Stimulated activated naive B cell treated with anti-CD40 and anti-IgM and Interleukin-4, amounts not matched to agents 10 μg/mL and 1 μg/mL and 100 μg/mL, for 72 hours (primary cell): ENCODE measurements around the gene PARM1.

Experiments
- ATAC-seq, 2 donors: fragments of 150-1000 bp; cut with Tn5 transposase; replicated peaks; 2 replicates each; pipeline ENCODE4 v1.10.0; 2021; ENCODE audit warnings: moderate library complexity in 1 of 2
- DNase-seq: peaks from one replicate; pipeline ENCODE4 v3.0.0; 2021
- H3K27ac Mint-ChIP-seq: one replicate; pipeline ENCODE4 v1.8.0; 2022; ENCODE audit warnings: mild to moderate bottlenecking, mixed read lengths
- H3K27me3 Mint-ChIP-seq, 2 donors: one replicate each; pipeline ENCODE4 v1.8.0; 2022; ENCODE audit warnings: mixed read lengths in 2 of 2
- H3K36me3 Mint-ChIP-seq, 2 donors: one replicate each; pipeline ENCODE4 v1.8.0; 2022; ENCODE audit warnings: mixed read lengths in 2 of 2, mild to moderate bottlenecking in 1 of 2
- H3K4me1 Mint-ChIP-seq, 2 donors: one replicate each; pipeline ENCODE4 v1.8.0; 2022; ENCODE audit warnings: mixed read lengths in 2 of 2, mild to moderate bottlenecking in 1 of 2
- H3K4me3 Mint-ChIP-seq, 2 donors: one replicate each; pipeline ENCODE4 v1.8.0; 2022; ENCODE audit warnings: mild to moderate bottlenecking in 2 of 2, mixed read lengths in 2 of 2, moderate library complexity in 1 of 2
- H3K9me3 Mint-ChIP-seq, 2 donors: one replicate each; pipeline ENCODE4 v1.8.0; 2022; ENCODE audit warnings: mixed read lengths in 2 of 2, mild to moderate bottlenecking in 1 of 2

The PARM1 gene

GRCh38 chr4:74950200-74950599 lies 17.3 kb downstream of the PARM1 start:
- peaks cover 10 to 39% of the 10 kb centered on the region in 2 donors for H3K36me3 Mint-ChIP-seq

DNA sequence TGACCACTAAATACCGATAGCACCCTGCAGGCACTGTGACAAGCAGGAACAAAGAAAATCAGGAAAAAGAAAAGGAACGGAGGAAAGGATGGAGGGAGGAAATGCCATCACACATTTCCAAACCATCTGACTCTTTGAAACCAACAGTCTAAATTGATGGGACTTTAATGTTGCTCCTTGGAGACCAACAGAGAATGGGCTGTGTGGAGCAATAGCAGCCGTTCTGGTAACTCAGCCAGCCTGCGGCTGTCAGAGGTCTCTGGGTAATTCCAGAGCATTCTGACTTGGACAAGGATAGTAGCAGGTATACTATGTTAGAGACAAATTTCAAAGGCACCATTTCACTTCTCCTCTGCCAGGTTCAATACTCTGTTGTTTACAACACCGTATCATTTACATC lies 18.0 kb downstream of the PARM1 start:
- no peak for ATAC-seq
- peaks cover 9 to 13% of the 10 kb centered on the region in 2 donors for H3K4me1 Mint-ChIP-seq
- peaks cover 0 to 2% of the 10 kb centered on the region in 2 donors for H3K9me3 Mint-ChIP-seq
- no peak overlapping the region for H3K4me3 Mint-ChIP-seq
- no peak for DNase-seq
- peaks cover 10 to 39% of the 10 kb centered on the region in 2 donors for H3K36me3 Mint-ChIP-seq
- no peaks in the 10 kb centered on the region for H3K27me3 Mint-ChIP-seq
- H3K27ac Mint-ChIP-seq = no peak overlapping the region

More at GRCh38 chr4:74950200-74950599, 17.3 kb downstream of the PARM1 start:
- H3K27me3 Mint-ChIP-seq = no peaks in the 10 kb centered on the region
- H3K4me3 Mint-ChIP-seq = no peak overlapping the region
- peaks cover 9 to 13% of the 10 kb centered on the region in 2 donors for H3K4me1 Mint-ChIP-seq
- H3K27ac Mint-ChIP-seq = no peak overlapping the region
- peaks cover 0 to 2% of the 10 kb centered on the region in 2 donors for H3K9me3 Mint-ChIP-seq
- ATAC-seq (no peak), DNase-seq (no peak)

DNA sequence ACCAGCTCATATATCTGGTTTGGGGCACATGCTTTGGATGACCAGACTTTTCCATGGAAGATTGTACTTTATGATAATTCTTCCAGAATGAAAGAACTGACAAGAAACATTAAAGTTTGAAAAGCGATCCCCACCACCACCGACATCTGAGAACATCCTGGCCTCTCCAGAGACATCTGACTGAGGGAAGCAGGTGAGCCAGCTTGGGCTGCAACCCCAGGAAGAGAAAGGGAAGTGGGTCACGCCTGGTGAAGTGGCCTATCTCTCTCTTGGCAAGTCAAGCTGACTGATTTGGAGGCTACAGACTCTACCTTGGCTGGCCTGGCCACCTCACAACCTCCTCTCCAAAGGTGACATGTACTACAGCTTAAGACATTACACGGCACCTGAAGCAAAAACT lies 20.7 kb downstream of the PARM1 start:
- H3K27me3 Mint-ChIP-seq = no peaks in the 10 kb centered on the region
- peaks cover 8 to 26% of the 10 kb centered on the region in 2 donors for H3K36me3 Mint-ChIP-seq
- no peak overlapping the region for H3K27ac Mint-ChIP-seq
- no peak for DNase-seq
- H3K4me3 Mint-ChIP-seq = no peak overlapping the region
- no peaks in the 10 kb centered on the region for H3K9me3 Mint-ChIP-seq
- H3K4me1 Mint-ChIP-seq = peaks cover 5 to 6% of the 10 kb centered on the region in 2 donors
- no peak for ATAC-seq

- DNase-seq = no peak
- Mint-ChIP-seq H3K4me3 (no peak overlapping the region), H3K36me3 (peaks cover 17 to 35% of the 10 kb centered on the region in 2 donors), H3K27ac (no peak overlapping the region), H3K4me1 (peaks cover under 1 to 2% of the 10 kb centered on the region in 2 donors), H3K27me3 (no peaks in the 10 kb centered on the region), H3K9me3 (peaks cover 7 to 10% of the 10 kb centered on the region in 2 donors)
- peak in 1 of 2 donors; percentile 27 for ATAC-seq
Observed at GRCh38 chr4:74958881-74959280, 26.0 kb downstream of the PARM1 start.

GRCh38 chr4:74961230-74961629 lies 28.3 kb downstream of the PARM1 start:
- DNase-seq (no peak), ATAC-seq (no peak)
- H3K4me3 Mint-ChIP-seq = no peak overlapping the region
- no peak overlapping the region for H3K27ac Mint-ChIP-seq
- H3K27me3 Mint-ChIP-seq = no peaks in the 10 kb centered on the region
- peaks cover 8 to 10% of the 10 kb centered on the region in 2 donors for H3K9me3 Mint-ChIP-seq
- H3K36me3 Mint-ChIP-seq = peaks cover 23 to 41% of the 10 kb centered on the region in 2 donors
- peaks cover 1 to 5% of the 10 kb centered on the region in 2 donors for H3K4me1 Mint-ChIP-seq

GRCh38 chr4:74962584-74962983 lies 29.7 kb downstream of the PARM1 start:
- Mint-ChIP-seq H3K4me3 (no peak overlapping the region), H3K4me1 (peaks cover 5 to 10% of the 10 kb centered on the region in 2 donors), H3K27me3 (no peaks in the 10 kb centered on the region), H3K27ac (no peak overlapping the region), H3K9me3 (peaks cover 10% of the 10 kb centered on the region in 2 donors), H3K36me3 (peaks cover 23 to 45% of the 10 kb centered on the region in 2 donors)
- DNase-seq (no peak), ATAC-seq (no peak)

GRCh38 chr4:74964311-74964710 lies 31.4 kb downstream of the PARM1 start:
- Mint-ChIP-seq H3K4me3 (no peak overlapping the region), H3K27ac (no peak overlapping the region), H3K9me3 (peaks cover 10% of the 10 kb centered on the region in 2 donors), H3K27me3 (no peaks in the 10 kb centered on the region), H3K4me1 (peaks cover 16 to 18% of the 10 kb centered on the region in 2 donors), H3K36me3 (peaks cover 21 to 45% of the 10 kb centered on the region in 2 donors)
- DNase-seq (no peak), ATAC-seq (no peak)

DNA sequence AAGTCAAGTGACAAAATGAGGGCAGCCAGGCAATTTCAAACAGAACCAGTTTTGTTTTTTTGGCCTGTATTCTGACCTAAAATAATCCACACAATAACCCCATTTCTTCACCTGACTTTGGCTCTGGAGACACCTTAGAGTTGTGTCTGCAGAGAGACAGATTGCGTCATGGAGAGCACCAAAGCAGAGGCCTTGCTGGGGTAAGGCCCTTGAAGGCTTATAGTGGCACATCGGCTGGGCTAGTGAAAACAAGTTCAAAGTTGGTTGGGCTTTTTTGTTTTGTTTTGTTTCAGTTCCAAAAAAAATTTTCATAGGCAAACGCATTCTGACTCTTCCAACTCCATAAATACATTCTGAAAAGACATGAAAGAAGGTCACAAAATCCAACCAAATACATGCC lies 34.4 kb downstream of the PARM1 start:
- peaks cover 20 to 21% of the 10 kb centered on the region in 2 donors for H3K4me1 Mint-ChIP-seq
- peaks cover 12 to 28% of the 10 kb centered on the region in 2 donors for H3K36me3 Mint-ChIP-seq
- H3K27ac Mint-ChIP-seq = no peak overlapping the region
- H3K9me3 Mint-ChIP-seq = peaks cover 0 to 3% of the 10 kb centered on the region in 2 donors
- ATAC-seq (no peak), DNase-seq (no peak)
- no peak overlapping the region for H3K4me3 Mint-ChIP-seq
- no peaks in the 10 kb centered on the region for H3K27me3 Mint-ChIP-seq

DNA sequence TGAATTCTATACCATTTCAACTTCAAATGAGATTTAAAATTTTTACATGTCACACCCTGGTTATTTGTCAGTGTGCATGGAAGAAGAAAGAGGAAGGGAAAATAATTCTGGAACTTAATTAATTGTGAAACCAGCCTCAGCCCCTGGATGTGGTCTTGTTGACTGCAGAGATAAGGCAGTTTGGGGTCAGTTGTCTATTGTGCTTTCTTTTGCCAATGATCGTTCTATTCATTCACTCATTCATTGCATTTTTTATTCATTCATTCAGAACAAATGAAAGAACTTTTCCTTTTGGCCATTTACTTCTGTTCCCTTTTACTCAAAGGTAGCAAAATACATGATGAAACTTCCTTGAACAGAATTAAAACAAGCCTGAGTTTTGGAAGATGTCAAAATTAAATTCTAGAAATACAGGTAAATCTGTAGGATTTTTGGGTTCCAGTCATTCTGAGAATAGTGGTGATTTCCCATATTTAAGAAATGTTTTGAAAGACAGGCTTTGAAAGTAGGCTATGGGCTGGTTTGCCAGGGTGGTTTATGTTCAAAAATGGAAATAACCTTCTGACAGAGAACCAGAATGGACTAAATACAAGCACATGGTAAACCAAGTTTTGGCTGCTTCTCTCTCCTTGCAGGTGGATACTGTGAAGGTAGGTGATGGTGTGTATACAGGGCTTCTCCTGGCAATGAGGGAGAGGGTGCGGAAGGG lies 35.7 kb downstream of the PARM1 start:
- Mint-ChIP-seq H3K9me3 (peaks cover 0 to 3% of the 10 kb centered on the region in 2 donors), H3K27me3 (no peaks in the 10 kb centered on the region), H3K27ac (peak overlapping the region; percentile 32), H3K4me1 (peaks cover 20 to 21% of the 10 kb centered on the region in 2 donors), H3K36me3 (peaks cover 12 to 24% of the 10 kb centered on the region in 2 donors), H3K4me3 (no peak overlapping the region)
- peak; percentile 87 to 96 for ATAC-seq
- peak; percentile 3 for DNase-seq

GRCh38 chr4:74969507-74970474 lies 36.9 kb downstream of the PARM1 start:
- Mint-ChIP-seq H3K27ac (no peak overlapping the region), H3K27me3 (peaks cover 0 to 1% of the 10 kb centered on the region in 2 donors), H3K4me3 (no peak overlapping the region), H3K4me1 (peaks cover 20 to 21% of the 10 kb centered on the region in 2 donors), H3K36me3 (peaks cover 12 to 32% of the 10 kb centered on the region in 2 donors), H3K9me3 (peaks cover under 1 to 7% of the 10 kb centered on the region in 2 donors)
- ATAC-seq = no peak
- no peak for DNase-seq

- peaks cover 10 to 32% of the 10 kb centered on the region in 2 donors for H3K36me3 Mint-ChIP-seq
- peaks cover 5 to 7% of the 10 kb centered on the region in 2 donors for H3K9me3 Mint-ChIP-seq
- H3K27me3 Mint-ChIP-seq = peaks cover 0 to 7% of the 10 kb centered on the region in 2 donors
- ATAC-seq (no peak), DNase-seq (no peak)
- no peak overlapping the region for H3K4me3 Mint-ChIP-seq
- H3K4me1 Mint-ChIP-seq = peaks cover 19 to 20% of the 10 kb centered on the region in 2 donors
- H3K27ac Mint-ChIP-seq = no peak overlapping the region
Observed at GRCh38 chr4:74970577-74970976, 37.7 kb downstream of the PARM1 start.

GRCh38 chr4:74971862-74972261 lies 38.9 kb downstream of the PARM1 start:
- H3K27me3 Mint-ChIP-seq = peaks cover 0 to 7% of the 10 kb centered on the region in 2 donors
- H3K4me3 Mint-ChIP-seq = no peak overlapping the region
- peaks cover 7 to 30% of the 10 kb centered on the region in 2 donors for H3K36me3 Mint-ChIP-seq
- ATAC-seq (no peak), DNase-seq (no peak)
- H3K9me3 Mint-ChIP-seq = peaks cover 5 to 9% of the 10 kb centered on the region in 2 donors
- no peak overlapping the region for H3K27ac Mint-ChIP-seq
- peaks cover 15 to 16% of the 10 kb centered on the region in 2 donors for H3K4me1 Mint-ChIP-seq

DNA sequence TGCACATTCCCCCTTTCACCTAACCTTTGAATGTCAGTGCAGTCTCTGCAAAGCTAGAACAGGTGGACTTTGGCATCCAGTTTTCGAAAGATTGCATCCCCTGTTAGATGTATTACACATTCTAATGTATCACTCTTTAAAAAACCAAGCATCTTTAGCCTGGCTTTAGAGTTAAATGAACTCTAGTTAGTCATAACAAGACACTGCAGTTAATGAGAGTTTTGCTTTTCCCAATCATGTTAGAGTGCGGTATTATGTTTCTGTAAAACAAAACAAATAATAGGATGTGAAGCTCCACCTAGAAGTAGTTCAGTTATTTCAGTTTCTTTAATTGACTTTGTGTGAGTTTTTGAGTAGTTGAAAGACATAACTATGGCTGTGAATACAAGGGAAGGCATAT lies 42.2 kb downstream of the PARM1 start:
- DNase-seq (no peak), ATAC-seq (no peak)
- Mint-ChIP-seq H3K9me3 (peaks cover 26 to 28% of the 10 kb centered on the region in 2 donors), H3K36me3 (peaks cover 12 to 51% of the 10 kb centered on the region in 2 donors), H3K4me1 (peaks cover 0 to 2% of the 10 kb centered on the region in 2 donors), H3K27ac (no peak overlapping the region), H3K4me3 (no peak overlapping the region), H3K27me3 (peaks cover 0 to 7% of the 10 kb centered on the region in 2 donors)
